HG02588 (cell line): ENCODE measurements around the gene PCIF1.
"Not testable (repeated sequence)": the region's sequence is repeated elsewhere in the genome, so short reads cannot be mapped to it uniquely, and the experiment has no call there.

Experiments used
- ATAC-seq: cut with Tn5 transposase; IDR thresholded peaks from one replicate; pipeline ENCODE4 v1.9.1; 2021; ENCODE audit warnings: mild to moderate bottlenecking, moderate library complexity; ENCODE audit not compliant: unreplicated experiment

The PCIF1 gene

DNA sequence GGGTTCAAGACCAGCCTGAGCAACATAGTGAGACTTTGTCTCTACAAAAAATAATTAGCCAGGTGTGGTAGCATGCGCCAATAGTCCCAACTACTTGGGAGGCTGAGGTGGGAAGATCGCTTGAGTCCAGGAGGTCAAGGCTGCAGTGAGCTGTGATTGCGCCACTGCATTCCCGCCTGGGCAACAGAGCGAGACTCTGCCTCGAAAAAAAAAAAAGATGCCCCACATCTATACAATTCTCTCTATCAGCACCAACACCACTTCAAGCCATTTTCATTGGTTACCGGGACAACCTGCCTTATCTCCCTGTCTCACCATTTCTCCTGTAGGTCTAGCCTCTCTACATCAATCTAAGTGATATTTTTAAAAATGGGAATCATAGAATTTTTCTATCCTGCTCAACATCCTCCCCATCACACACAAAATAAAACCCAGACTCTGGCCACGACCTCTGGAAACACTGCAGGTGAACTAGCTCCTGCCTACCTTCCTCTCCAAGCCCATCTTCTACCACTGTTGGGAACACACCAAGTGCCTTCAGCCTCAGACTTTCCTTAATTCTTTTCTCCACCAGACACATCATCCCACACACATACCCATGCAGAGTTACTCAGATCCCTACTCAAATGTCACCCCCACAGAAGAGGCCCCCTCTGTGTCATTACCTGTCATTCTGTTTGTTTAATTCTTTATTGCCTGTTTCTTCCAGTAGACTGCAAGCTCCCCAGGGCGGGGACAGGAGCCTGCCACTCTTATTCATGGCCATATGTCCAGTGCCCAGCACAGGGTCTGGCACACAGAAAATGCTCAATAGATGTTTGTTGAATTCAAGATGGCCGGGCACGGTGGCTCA lies 12.9 kb upstream of the PCIF1 start:
- ATAC-seq = no peak

DNA sequence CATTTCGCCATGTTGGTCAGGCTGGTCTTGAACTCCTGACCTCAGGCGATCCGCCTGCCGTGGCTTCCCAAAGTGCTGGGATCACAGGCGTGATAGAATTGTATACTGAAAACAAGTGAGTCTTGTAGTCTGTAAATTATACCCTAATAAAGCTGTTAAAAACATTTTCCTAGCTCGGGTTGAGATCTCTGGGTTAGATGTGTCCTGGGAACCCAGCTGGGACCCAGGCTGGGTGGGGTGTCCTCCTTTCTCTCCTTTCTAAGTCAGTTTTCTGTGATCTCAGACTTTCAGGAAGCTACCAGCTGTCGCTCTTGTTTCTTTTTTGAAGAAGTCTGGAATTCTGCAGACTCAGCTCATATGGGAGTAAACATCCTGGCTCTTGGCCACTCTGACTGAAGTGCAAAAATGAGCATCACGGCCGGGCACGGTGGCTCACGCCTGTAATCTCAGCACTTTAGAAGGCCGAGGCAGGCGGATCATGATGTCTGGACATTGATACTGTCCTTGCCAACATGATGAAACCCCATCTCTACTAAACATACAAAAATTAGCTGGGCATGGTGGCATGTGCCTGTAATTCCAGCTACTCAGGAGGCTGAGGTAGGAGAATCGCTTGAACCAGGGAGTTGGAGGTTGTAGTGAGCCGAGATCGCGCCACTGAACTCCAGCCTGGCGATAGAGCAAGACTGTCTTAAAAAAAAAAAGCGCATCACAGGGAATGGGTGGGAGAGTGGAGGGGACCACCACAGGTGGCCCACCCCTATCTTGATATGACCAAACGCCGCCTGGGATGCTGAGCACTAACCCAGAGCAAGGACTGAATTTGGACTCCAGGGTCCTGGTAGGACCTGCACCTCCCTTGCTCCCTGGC lies 9.9 kb upstream of the PCIF1 start:
- no peak for ATAC-seq

- no peak for ATAC-seq
Observed at GRCh38 chr20:45925821-45926506, 8.5 kb upstream of the PCIF1 start.

- no peak for ATAC-seq
Observed at GRCh38 chr20:45926731-45927070, 7.8 kb upstream of the PCIF1 start.

DNA sequence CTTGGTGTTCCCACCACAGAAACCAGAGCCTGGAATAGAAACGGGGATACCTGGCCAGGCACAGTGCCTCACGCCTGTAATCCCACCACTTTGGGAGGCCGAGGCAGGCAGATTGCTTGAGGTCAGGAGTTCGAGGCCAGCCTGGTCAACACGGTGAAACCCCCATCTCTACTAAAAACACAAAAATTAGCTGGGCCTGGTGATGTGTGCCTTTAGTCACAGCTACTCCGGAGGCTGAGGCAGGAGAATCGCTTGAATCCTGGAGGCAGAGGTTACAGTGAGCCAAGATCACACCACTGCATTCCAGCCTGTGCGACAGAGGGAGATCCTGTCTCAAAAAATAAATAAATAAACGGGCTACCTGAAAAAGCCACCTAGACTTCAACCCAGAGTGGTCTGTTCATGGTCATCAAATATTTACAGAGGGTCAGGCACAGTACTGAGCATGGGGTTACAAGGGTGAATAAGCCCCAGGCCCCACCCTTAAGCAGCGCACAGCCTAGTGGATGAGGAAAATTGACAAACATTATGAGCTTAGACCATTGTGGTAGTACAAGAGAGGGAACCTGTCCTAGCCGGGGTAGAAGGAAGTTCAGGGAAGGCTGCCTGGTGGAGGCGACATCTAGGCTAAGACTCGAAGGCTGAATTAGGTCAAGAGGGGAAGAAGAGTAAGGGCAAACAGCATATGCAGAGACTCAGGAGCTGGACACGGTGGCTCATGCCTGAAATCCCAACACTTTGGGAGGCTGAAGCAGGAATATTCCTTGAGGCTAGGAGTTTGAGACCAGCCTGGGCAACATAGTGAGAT lies 7.2 kb upstream of the PCIF1 start:
- no peak for ATAC-seq

- not testable (repeated sequence) for ATAC-seq
Observed at GRCh38 chr20:45931680-45932079, 2.8 kb upstream of the PCIF1 start.

DNA sequence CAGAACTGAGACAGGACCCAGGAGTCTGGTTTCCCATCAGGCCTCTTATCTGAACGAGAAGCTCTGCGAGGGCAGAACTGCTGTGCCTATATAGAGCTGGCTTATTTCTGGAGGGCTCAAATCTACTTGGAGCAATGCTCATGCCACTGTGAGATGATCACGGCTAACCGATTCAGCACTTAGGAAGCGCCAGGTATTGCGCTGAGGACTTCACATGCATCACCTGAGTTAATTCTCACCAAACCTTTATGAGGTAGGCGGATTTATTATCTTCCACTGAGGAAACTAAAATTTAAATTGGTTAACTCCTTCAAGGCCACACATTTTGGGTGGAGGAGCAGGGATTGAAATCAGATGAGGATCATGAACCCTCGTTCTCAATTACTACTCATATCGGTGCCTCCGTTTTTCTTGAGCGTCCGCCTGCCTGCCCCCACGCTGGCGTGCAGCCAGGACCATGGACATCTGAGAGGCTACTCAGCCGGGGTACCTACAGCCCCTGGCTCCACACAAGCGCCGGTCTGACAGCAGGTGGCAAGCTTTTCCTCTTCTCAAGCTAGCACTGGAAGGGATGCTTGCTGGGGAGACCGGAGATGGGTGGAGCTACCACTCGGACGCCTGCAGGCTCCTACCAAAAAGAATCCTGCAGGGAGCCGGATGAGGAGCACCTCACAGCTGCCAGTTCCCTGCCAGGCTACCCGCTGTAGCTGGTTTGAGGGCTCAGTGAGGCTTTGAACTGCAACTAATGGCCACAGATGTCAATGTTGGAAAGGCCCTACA lies 1.0 kb upstream of the PCIF1 start:
- no peak for ATAC-seq

GRCh38 chr20:45934046-45934585 lies 367 bp upstream of the PCIF1 start:
- peak; percentile 12 for ATAC-seq

DNA sequence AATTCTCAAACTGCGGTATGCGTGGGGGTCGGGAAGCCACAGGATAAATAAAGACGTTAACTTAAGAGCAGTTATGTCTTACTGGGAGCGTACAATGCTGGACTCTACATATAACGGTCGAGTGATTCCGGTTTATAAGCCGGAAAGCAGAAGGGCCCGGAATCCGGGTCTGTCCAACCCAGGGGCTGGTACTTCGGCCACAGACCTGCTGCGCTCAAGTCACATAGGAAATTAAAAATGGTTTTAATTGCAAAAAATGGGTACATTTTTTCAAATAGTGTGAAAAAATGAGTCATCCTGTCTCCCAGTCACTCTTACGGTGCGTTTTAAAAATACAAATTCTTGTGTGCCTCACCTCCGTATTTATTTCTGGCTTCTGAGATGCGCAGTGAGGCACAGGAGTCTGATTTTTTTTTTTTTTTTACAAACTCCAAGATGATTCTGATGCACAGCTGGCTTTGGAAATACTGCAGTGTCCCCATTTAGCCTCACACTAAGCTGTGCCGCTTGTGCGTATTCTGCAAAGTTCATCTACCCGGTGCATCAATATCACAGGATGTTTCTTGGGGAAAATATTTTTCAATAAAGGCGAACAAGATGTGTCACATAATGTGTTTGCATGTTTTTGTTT lies 1.0 kb downstream of the PCIF1 start:
- peak; percentile 16 for ATAC-seq

DNA sequence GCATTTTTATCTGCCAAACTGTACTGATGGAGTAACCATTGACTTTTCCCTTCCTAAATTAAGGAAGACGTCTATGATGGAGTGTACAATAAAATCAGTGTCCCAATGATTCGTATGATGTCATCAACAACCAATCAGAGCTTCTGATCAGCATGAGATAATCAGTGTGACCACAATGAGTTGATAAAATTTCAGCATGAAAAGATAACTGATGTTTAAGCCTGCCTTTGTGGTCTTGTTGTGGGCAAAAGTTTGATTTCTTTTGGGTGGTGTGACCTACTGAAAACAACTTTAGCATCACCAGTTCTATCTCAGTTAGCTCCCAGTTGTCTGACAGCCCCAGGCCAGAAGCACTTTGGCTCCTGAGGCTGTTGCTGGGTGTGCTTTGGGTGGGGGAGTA lies 3.3 kb downstream of the PCIF1 start:
- ATAC-seq = no peak

- no peak for ATAC-seq
Observed at GRCh38 chr20:45938727-45939438, 4.4 kb downstream of the PCIF1 start.

DNA sequence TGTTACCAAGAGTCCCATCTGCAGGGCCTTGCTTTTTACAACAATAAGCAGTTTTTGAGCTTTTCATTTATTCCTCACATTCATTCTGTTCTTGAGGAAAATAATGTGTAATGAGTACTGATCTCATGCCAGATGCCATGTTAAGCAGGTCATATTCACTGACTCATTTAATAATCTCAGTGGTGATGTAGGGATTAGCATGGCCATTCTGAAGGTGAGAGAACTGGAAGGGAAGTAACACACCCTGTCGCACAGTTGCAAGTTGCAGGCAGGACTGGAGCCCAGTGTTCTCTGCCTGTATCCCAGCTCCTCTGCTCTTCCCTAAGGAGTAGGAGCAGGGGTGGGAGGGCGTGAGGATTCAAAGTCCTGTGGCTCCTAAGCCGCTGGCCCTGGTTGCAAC lies 5.6 kb downstream of the PCIF1 start:
- no peak for ATAC-seq

DNA sequence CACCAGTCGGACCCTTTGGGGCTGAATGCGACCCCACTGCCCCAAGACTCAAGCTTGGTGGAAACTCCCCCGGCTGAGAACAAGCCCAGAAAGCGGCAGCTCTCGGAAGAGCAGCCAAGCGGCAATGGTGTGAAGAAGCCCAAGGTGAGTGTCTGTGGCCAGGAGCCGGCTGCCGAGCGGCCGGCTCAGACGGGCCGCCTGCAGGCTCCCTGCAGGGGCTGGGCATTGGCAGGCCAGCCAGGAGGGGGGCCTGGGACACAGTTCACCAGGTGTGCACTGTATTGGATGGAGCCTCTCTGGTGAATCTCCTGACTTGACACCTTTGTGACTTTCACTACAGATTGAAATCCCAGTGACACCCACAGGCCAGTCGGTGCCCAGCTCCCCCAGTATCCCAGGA lies 6.0 kb downstream of the PCIF1 start:
- no peak for ATAC-seq

GRCh38 chr20:45943613-45944012 lies 9.1 kb downstream of the PCIF1 start:
- ATAC-seq = no peak

- no peak for ATAC-seq
Observed at GRCh38 chr20:45944151-45944964, 9.9 kb downstream of the PCIF1 start.

- no peak for ATAC-seq
Observed at GRCh38 chr20:45944965-45945677, 10.6 kb downstream of the PCIF1 start.

DNA sequence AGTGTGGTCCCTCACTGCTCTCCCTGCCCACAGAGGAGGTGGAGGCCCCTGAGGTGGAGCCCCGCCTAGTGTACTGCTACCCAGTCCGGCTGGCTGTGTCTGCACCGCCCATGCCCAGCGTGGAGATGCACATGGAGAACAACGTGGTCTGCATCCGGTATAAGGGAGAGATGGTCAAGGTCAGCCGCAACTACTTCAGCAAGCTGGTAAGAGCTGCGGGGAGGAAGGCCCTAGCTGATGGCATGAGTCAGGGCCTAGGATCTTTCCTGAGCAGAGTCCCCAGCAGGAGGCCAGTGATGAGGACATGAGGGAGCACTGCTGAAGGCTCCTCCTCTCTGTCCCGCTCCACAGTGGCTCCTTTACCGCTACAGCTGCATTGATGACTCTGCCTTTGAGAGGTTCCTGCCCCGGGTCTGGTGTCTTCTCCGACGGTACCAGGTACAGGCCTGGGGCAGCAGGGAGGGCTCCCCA lies 11.2 kb downstream of the PCIF1 start:
- no peak for ATAC-seq
